HG02763 (cell line): Measurements from ENCODE around the gene COMMD3.
"Not testable (repeated sequence)": the region's sequence is repeated elsewhere in the genome, so short reads cannot be mapped to it uniquely, and the experiment has no call there.

Source experiments
- ATAC-seq: cut with Tn5 transposase; IDR thresholded peaks from one replicate; pipeline ENCODE4 v1.9.1; 2021; ENCODE audit warnings: mild to moderate bottlenecking, moderate library complexity; ENCODE audit not compliant: unreplicated experiment

Gene COMMD3

GRCh38 chr10:22338185-22338900 lies 22.2 kb downstream of the COMMD3 start:
- no peak for ATAC-seq

- no peak for ATAC-seq
These were observed 22.7 kb downstream of the COMMD3 start for GRCh38 chr10:22338931-22339330.

DNA sequence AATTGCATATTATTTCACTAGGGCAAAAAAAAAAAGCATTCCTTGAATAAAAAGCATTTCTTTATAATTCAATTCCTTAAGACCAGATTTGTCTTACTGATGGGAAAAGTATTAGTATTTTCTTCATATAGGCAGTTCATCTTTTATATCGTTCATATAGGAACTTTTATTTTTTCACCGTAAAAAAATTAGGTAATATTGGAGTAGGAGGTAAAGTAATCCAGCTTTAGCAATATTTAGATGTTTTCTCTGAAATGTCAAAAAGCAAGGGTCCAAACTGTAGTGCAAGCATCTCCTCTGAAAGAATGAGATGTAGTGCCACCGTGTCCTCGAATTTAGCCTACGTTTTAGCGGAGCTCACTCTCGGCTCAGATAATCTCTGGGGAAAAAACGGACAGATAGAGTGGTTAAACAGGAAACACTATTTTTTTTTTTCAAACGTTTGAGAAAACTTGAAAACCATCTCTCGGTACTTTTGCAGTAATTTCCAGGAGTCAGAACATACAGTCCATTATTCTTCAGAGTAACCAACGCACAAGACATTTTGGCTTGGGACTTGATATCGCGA lies 23.7 kb downstream of the COMMD3 start:
- ATAC-seq, result no peak

- peak; percentile 46 for ATAC-seq
These were observed 24.4 kb downstream of the COMMD3 start for GRCh38 chr10:22340329-22341189.

DNA sequence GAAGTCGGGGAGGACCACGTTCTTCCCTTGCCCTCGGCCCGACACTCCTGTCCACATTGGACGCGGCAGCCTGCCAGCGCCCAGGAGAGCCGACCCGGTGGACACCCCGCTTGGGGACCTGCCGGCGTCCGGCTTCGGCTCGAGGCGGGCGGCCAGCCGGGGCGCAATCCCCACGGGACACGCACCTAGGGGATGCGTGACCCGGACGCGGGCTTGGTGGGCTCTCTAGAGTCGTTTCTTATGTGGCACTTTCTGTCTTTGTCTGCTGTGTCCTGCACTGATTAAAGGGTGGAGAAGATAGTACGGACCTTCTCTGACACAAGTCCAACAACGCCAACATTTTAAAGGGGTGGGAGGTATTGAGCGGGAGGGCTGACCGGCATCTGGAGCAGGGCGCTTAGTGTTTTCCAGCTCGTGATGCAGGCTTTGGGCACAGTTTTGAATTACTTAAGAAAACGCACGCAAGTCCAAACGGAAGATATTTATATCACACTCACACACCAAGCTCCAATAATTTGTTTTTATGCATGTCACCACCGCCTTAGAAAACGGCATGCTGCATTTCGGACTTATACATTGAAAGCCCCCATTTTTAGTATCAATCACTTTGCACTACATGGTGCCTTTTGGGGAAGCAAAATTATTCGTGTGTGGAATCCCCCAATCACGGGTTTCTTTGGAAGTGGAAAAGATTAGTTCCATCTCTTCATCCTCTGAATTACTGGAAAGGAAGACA lies 25.2 kb downstream of the COMMD3 start:
- peak; percentile 11 for ATAC-seq

DNA sequence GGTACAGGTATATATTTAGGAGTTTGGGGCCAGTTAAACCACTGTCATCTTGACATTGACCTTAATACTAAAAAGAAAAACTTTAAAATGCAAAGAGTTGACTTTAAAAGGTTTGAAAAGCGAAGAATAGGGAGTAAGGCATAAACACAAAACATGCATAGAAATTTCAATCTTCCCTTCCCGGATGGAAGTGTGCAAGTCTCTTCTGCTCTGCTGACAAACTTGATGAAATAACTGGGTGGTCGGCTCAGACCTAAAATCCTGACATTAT lies 25.7 kb downstream of the COMMD3 start:
- ATAC-seq, result no peak

DNA sequence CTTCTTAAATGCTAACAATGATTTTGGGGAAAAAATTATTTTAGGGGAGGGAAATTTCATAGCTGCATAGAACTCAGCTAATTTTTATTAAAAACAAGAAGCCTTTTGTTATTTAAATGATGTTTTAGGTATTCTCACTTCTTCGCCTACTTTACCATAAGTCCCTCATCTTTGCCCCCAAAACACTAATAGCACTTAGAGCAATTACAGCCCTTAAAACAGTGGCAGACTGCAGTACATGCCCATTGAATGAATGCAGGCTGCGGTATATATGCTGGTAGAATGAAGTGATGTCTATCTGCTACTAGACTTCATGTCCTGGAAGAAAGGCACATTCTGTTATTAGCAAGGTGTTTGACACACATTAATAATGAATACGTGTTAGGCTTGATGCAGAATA lies 26.2 kb downstream of the COMMD3 start:
- no peak for ATAC-seq

- ATAC-seq, result no peak
These were observed 27.5 kb downstream of the COMMD3 start for GRCh38 chr10:22343731-22344130.

GRCh38 chr10:22344249-22344648 lies 28.1 kb downstream of the COMMD3 start:
- no peak for ATAC-seq

DNA sequence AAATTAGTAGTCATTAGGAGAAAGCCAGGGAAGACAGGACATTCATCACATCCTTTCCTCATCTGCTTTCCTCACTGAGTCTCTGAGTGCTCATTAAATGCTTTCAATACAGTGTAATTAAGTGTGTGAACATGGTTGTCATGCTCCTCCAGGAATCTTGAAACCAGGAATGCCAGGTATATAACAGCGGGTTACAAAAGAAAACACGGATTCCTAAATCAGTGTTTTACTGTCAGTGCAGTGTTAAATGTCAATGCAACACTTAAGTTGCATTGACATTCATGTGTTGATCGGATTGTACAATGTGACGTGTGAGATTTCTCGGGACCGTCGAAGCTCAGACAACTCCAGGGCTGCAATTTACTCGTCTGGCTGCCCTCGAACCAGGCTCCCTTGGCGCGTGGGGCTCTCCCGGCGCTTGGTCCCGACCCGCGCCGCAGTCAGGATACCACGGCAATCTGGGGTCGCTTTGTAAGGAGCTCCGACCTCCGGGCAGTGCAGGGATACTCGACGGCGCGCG lies 28.7 kb downstream of the COMMD3 start:
- no peak for ATAC-seq

DNA sequence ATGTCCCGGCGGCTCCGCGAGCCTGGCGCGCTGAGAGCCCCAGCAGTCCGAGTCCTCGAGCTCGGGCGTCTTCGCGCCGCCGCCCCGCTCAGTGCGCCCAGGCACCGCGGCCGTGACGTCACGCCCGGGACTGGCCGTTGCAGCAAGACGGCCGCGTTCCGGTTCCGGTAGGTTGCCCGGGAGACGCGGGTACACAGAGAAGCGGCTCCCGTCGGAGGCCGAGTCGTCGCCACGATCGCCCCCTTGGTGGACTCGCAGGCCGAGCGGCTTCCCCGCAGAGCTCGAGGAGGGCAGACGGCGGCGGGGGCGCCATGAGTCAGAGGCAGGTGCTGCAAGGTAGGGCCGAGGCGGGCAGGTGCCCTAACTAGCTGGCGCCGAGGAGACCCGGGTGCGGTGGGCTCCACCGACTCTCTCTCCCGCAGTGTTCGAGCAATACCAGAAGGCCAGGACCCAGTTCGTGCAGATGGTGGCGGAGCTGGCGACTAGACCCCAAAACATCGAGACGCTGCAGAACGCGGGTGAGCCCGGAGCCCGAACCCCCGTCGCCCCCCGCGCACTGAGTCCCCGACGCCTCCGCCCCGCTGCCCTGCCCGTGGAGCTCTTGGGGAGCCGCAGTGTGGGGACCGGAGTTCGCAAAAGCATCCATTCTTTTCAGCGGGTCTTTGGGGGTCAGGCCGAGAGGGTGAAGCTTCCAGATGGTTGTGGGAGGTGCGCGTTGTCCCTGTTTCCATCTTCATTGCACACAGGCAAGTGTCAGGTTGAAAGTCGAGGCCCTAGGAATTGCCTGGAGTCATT lies 29.3 kb downstream of the COMMD3 start, which contains the start of gene SPAG6:
SPAG6 (plus strand) TSS at position 196 of the 795 bp plus-strand sequence; CDS start at position 312, 116 bp downstream.
- ATAC-seq, result no peak

DNA sequence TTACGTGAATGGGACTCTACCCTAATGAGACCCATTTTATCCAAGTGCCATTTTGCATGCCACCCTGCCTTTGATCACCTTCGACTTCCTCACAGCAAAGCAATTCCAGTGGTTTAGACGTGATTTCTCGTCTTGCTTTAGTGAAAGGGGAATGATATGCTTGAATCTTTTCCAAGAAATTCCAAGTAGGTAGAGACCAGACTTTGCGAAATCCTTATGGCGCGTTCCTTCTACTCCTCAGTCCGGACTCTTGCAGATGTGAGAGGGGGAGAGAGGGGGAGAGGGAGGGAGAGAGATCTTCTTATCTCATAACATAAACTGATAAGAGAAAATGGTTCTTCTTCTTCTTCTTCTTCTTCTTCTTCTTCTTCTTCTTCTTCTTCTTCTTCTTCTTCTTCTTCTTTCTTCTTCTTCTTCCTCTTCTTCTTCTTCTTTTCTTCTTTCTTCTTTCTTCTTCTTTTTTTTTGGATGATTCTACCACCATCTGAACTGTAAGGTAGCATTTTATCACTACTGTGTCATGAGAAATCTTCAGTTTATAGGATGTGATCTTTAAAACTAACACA lies 30.0 kb downstream of the COMMD3 start:
- no peak for ATAC-seq

- no peak for ATAC-seq
These were observed 33.6 kb downstream of the COMMD3 start for GRCh38 chr10:22349755-22350154.

- ATAC-seq, result no peak
These were observed 35.0 kb downstream of the COMMD3 start for GRCh38 chr10:22351131-22351703.

DNA sequence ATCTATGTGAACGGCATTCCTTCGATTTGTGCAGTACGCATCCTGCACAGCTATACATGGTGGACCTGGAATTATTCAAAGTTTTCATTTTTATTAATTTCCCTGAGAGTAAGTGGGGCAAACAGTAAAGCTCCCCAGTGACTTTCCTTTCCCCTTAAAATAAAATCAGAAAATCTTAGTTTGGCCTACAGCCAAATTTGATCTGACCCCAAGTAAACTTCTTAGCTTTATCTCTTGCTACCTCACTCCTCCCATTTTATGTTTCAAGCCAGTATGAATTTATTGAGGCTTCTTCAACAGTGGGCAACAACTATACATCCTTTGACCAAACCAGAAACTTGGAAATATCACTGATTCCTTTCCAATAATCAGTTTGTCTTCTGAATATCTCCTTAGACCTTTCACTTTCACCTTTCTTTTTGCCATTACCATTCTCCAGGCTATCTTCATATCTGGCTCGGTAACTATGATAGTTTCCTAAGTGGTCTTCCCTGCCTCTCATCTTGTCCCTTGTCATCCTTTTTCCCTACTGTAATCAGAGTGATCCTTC lies 40.2 kb downstream of the COMMD3 start:
- no peak for ATAC-seq

DNA sequence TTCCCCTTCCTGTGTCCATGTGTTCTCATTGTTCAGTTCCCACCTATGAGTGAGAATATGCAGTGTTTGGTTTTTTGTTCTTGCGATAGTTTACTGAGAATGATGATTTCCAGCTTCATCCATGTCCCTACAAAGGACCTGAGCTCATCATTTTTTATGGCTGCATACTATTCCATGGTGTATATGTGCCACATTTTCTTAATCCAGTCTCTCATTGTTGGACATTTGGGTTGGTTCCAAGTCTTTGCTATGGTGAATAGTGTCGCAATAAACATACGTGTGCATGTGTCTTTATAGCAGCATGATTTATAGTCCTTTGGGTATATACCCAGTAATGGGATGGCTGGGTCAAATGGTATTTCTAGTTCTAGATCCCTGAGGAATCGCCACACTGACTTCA lies 41.6 kb downstream of the COMMD3 start:
- ATAC-seq, result not testable (repeated sequence)

- ATAC-seq, result no peak
These were observed 47.1 kb downstream of the COMMD3 start for GRCh38 chr10:22363305-22363704.

GRCh38 chr10:22364407-22365140 lies 48.4 kb downstream of the COMMD3 start:
- no peak for ATAC-seq

DNA sequence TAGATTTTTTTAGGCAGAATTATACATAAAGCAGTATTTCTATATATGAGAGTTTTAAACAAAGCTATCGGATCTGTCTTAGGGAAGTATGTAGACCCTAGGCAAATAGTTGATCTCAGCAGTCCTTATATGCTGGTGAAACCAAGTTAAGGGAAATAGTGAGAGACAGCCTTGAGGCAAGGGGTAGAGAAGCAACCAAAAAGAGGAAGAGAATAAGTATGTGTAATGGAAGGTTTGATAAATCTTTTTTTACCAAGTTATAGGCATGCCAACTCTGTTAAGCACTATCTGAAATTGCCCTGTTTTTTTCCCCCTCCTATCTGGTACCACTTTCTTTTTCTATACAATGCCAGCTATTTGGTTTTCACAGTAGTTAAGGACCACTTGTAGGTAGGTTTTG lies 49.0 kb downstream of the COMMD3 start:
- ATAC-seq, result no peak
